ENCODE data around the gene RAB29.

Gene RAB29

GRCh38 chr1:205719015-205719414 lies 56.3 kb downstream of the RAB29 start:
- no peak for DNase-seq

Measured in midbrain (tissue), 1 donor.